T-cell (primary cell): ENCODE results near the gene PAX5. TPM values are rescaled to one million over a fixed set of nuclear protein-coding genes. Genes with fewer than 3 reads are reported as not detected.

Experiments
- ATAC-seq, 4 experiments: fragments of 200-7000 bp in 3 of 4; fragments of 150-1000 bp in 1 of 4; cut with Tn5 transposase; replicated peaks in 1 of 4; 1 replicate in 3 of 4; 2 replicates in 1 of 4; pipeline ENCODE4 v1.10.0; 2021; ENCODE audit warnings: moderate library complexity in 3 of 4, mild to moderate bottlenecking in 2 of 4, moderate number of reproducible peaks in 1 of 4
- CTCF ChIA-PET, 2 donors: fragments of 300-600 bp; sonication (Branson Sonifier 250); formaldehyde crosslinking; loops; one replicate each; lab custom pipeline; 2022; ENCODE audit warnings: antibody characterized with exemption in 2 of 2; lab: Charles Lee
- POLR2A ChIA-PET, 2 donors: fragments of 300-600 bp; sonication (Branson Sonifier 250); formaldehyde crosslinking; loops; one replicate each; lab custom pipeline; 2022; ENCODE audit warnings: antibody characterized with exemption in 2 of 2; lab: Charles Lee
- DNase-seq, 35 experiments: peaks; one replicate each; pipeline versions ENCODE4 v3.0.0 to v3.0.0-alpha.2; 2013 to 2023
- H3K27ac ChIP-seq: one replicate; pipeline ENCODE4 v1.5.1; 2013; ENCODE audit warnings: low read length
- H3K27me3 ChIP-seq, 2 experiments: replicated peaks in 1 of 2; 1 replicate in 1 of 2; 2 replicates in 1 of 2; pipeline versions ENCODE4 v1.6.1 to v1.7.0; 2013; ENCODE audit warnings: low read length in 1 of 2, mixed read lengths in 1 of 2; ENCODE audit not compliant: control insufficient read depth in 2 of 2, insufficient read depth in 2 of 2; ENCODE audit errors: extremely low read depth in 1 of 2
- H3K36me3 ChIP-seq, 2 donors: 1 replicate in 1 of 2; 2 replicates in 1 of 2; pipeline versions ENCODE4 v1.6.1 to v1.7.0; 2013; ENCODE audit warnings: low read length in 1 of 2; ENCODE audit not compliant: control insufficient read depth in 2 of 2, insufficient read depth in 1 of 2; ENCODE audit errors: extremely low read depth in 1 of 2
- H3K4me1 ChIP-seq, 2 experiments: 1 replicate in 1 of 2; 2 replicates in 1 of 2; pipeline versions ENCODE4 v1.6.1 to v1.7.0; 2013; ENCODE audit warnings: low read length in 2 of 2, mixed read lengths in 1 of 2; ENCODE audit not compliant: insufficient read depth in 2 of 2, control insufficient read depth in 1 of 2; ENCODE audit errors: extremely low read depth in 1 of 2
- H3K4me3 ChIP-seq, 2 donors: 1 replicate in 1 of 2; 2 replicates in 1 of 2; pipeline versions ENCODE4 v1.5.1 to v1.7.0; 2013; ENCODE audit warnings: mild to moderate bottlenecking in 2 of 2, low read length in 1 of 2, moderate library complexity in 1 of 2; ENCODE audit not compliant: control insufficient read depth in 1 of 2; ENCODE audit errors: extremely low read depth in 1 of 2
- H3K9me3 ChIP-seq: 2 replicates; pipeline ENCODE4 v1.7.0; 2013
- H3K27ac Mint-ChIP-seq, 2 donors: one replicate each; pipeline ENCODE4 v1.8.0; 2020 to 2021; ENCODE audit warnings: mild to moderate bottlenecking in 2 of 2, mixed read lengths in 2 of 2
- H3K27me3 Mint-ChIP-seq, 2 donors: one replicate each; pipeline ENCODE4 v1.8.0; 2021 to 2022; ENCODE audit warnings: mixed read lengths in 2 of 2
- H3K36me3 Mint-ChIP-seq: one replicate; pipeline ENCODE4 v1.8.0; 2021; ENCODE audit warnings: mixed read lengths
- H3K4me1 Mint-ChIP-seq, 3 donors: one replicate each; pipeline ENCODE4 v1.8.0; 2020 to 2022; ENCODE audit warnings: mixed read lengths in 3 of 3, mild to moderate bottlenecking in 1 of 3
- H3K4me3 Mint-ChIP-seq, 3 donors: one replicate each; pipeline ENCODE4 v1.8.0; 2020 to 2022; ENCODE audit warnings: mild to moderate bottlenecking in 3 of 3, mixed read lengths in 3 of 3, moderate library complexity in 3 of 3
- H3K9me3 Mint-ChIP-seq, 3 donors: one replicate each; pipeline ENCODE4 v1.8.0; 2020 to 2022; ENCODE audit warnings: mixed read lengths in 3 of 3
- WGBS: methylation state at CpG from one replicate; pipeline ENCODE4 v1.1.5; 2013; ENCODE audit warnings: missing lambda C conversion rate; ENCODE audit not compliant: insufficient coverage; 5-methylcytosine and 5-hydroxymethylcytosine counted together
- total RNA-seq, 35 experiments: library from RNA in 6 of 35; stranded (reverse) in 6 of 35; fragments of 120-200 nt in 1 of 35; gene quantifications; one replicate each; pipeline versions ENCODE4 v1.2.1 to v1.2.4 and lab custom pipeline; 2013 to 2026

Gene PAX5
- total RNA-seq, 5 donors from 2014 or later (not counting 1 experiment from before 2014, with no cell fraction given): 1.7 to 12.4 (median 4.4) TPM

DNA sequence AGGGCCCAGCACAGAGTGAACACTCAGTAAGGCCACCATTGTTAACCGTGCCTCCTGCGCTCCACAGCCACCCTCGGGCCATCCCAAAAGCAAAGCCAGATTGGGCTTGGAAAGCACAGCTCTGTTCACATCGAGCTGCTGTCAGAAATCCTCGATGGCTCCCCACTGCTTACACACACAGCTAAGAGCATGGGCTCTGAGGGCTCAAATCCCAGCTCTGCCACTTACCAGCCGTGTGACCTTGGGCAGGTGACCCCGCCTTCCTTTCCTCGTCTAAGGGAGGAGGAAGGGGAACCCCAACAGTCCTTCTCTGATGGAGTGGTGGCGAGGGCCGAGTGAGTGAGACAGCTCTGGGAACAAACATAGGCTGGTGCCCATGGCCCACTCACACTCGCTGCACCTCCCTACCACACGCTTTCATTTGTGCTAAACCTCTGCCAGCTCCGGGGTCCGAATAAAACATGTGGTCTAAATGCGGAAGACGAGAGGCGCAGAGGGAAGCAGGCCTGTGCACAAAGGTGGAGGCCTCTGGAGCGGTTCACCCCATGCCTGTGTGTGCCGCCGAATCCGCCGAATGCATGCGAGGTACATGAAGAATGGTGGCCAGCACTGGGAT is 139.3 kb downstream of the PAX5 start:
- H3K4me3 Mint-ChIP-seq: no peak overlapping the region
- peaks cover 5 to 16% of the 10 kb centered on the region in 2 donors for H3K27me3 Mint-ChIP-seq
- no peaks in the 10 kb centered on the region for H3K9me3 Mint-ChIP-seq
- Histone ChIP-seq H3K27me3 (peaks cover 0 to 16% of the 10 kb centered on the region in 2 experiments), H3K4me3 (no peak overlapping the region), H3K9me3 (no peaks in the 10 kb centered on the region), H3K36me3 (no peaks in the 10 kb centered on the region), H3K27ac (no peak overlapping the region), H3K4me1 (no peaks in the 10 kb centered on the region)
- no peak for ATAC-seq
- H3K4me1 Mint-ChIP-seq: no peaks in the 10 kb centered on the region
- WGBS: 79% methylated on average over 12 of the region's 23 CpGs
- no peak for DNase-seq
- H3K27ac Mint-ChIP-seq: no peak overlapping the region
- no peaks in the 10 kb centered on the region for H3K36me3 Mint-ChIP-seq
- POLR2A ChIA-PET: no interaction called here
- CTCF ChIA-PET: no interaction called here

DNA sequence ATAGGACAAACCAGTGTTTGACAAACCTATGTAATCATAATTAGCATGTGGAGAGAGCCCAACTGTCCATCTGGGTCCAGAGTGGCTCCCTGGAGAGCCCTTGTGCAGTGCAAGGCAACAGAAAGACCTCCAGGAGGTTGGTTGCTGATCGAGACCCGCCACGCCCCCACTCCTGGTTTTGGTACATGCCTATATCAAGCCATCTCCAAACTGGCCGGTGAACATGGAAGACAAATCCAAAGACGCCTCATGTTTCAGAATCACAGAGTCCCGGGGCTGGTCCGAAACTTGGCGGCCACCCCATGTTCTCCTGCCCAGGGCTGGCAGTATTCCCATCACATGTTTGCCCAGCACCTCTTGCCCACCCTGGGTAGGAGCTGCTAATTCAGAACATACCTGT is 140.2 kb downstream of the PAX5 start:
- no peak overlapping the region for H3K27ac Mint-ChIP-seq
- H3K27ac ChIP-seq: no peak overlapping the region
- ATAC-seq (no peak), DNase-seq (no peak)
- H3K4me1 ChIP-seq: no peaks in the 10 kb centered on the region
- WGBS: 88% methylated on average over 7 of the region's 8 CpGs
- no peaks in the 10 kb centered on the region for H3K9me3 ChIP-seq
- H3K4me3 ChIP-seq: no peak overlapping the region
- POLR2A ChIA-PET: no interaction called here
- peaks cover 0 to 16% of the 10 kb centered on the region in 2 experiments for H3K27me3 ChIP-seq
- no peaks in the 10 kb centered on the region for H3K4me1 Mint-ChIP-seq
- H3K9me3 Mint-ChIP-seq: no peaks in the 10 kb centered on the region
- CTCF ChIA-PET: no interaction called here
- H3K36me3 Mint-ChIP-seq: no peaks in the 10 kb centered on the region
- no peak overlapping the region for H3K4me3 Mint-ChIP-seq
- H3K36me3 ChIP-seq: no peaks in the 10 kb centered on the region
- peaks cover 10 to 18% of the 10 kb centered on the region in 2 donors for H3K27me3 Mint-ChIP-seq

DNA sequence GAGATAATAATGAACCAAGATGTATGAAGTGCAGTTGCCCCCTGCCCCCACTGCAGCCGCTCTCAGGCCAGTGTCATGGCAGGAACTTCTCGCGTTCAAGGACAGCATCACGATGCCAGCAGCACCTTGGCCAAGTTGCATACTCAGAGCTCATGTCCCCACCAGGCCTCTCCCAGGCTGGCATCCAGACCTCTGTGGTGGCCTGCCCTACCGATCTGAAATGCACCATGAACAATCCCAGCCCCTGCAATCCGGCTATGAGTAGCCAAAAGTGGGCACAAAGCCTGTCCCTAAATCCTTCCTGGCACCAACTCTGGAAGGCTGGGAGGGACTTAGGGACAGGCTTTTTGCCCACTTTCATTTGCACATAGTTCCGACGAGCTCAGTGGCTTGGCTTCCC is 140.9 kb downstream of the PAX5 start:
- Mint-ChIP-seq H3K27ac (no peak overlapping the region), H3K36me3 (no peaks in the 10 kb centered on the region), H3K9me3 (no peaks in the 10 kb centered on the region), H3K4me1 (no peaks in the 10 kb centered on the region), H3K27me3 (peaks cover 10 to 20% of the 10 kb centered on the region in 2 donors), H3K4me3 (no peak overlapping the region)
- WGBS: 82% methylated on average over 8 of the region's 8 CpGs
- CTCF ChIA-PET: no interaction called here
- H3K27me3 ChIP-seq: peaks cover 0 to 15% of the 10 kb centered on the region in 2 experiments
- DNase-seq (peak in 1 of 35 experiments; percentile 8), ATAC-seq (no peak)
- POLR2A ChIA-PET: no interaction called here
- H3K9me3 ChIP-seq: no peaks in the 10 kb centered on the region
- no peak overlapping the region for H3K27ac ChIP-seq
- H3K4me1 ChIP-seq: no peaks in the 10 kb centered on the region
- H3K4me3 ChIP-seq: no peak overlapping the region
- no peaks in the 10 kb centered on the region for H3K36me3 ChIP-seq

DNA sequence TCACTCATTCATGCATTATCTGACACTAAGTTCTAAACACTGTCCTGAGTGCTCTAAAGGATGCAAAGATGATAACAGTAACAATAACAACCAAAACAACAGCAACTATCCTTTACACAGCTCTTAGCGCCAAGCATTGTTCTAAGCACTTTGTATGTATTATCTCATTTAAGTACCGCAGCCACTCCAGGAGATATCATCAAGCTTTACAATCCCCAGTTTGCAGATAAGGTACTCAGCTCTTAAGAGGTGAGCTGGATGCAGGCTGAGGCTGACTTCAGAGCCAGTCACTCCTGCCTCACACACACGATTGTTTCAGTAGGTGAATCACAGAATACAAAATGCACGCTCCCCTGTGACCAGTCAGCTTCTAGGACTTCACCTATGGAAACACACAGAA is 141.8 kb downstream of the PAX5 start:
- no peak overlapping the region for H3K27ac ChIP-seq

DNA sequence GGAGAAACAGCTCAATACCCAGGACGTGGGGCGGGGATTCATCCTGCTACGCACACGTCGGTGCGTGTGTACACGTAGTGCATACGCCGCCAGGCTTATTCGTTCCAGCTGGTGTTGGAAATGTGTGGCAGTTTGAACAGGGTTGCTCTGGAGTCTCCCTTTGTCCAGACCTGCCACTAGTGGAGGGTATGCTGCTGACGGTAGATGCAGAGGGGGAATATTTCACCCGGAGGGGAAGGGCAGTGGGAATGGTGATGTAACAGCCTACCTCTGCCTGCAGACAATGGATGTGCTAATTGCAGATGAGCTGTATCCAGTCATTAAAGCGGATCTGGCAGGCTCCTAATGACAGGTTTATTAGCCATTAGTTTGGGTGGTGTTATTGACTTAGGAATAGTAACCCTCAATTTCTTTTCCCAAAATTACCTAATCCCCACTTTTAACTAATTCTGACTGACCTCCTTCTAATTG is 142.7 kb downstream of the PAX5 start:
- H3K36me3 Mint-ChIP-seq: no peaks in the 10 kb centered on the region
- ATAC-seq: no peak
- H3K27ac Mint-ChIP-seq: no peak overlapping the region
- no peaks in the 10 kb centered on the region for H3K36me3 ChIP-seq
- no peaks in the 10 kb centered on the region for H3K9me3 Mint-ChIP-seq
- no peak for DNase-seq
- H3K4me3 ChIP-seq: no peak overlapping the region
- H3K9me3 ChIP-seq: no peaks in the 10 kb centered on the region
- ChIA-PET POLR2A (no interaction called here), CTCF (no interaction called here)
- H3K4me1 ChIP-seq: no peaks in the 10 kb centered on the region
- no peaks in the 10 kb centered on the region for H3K4me1 Mint-ChIP-seq
- H3K27me3 ChIP-seq: peaks cover 0 to 7% of the 10 kb centered on the region in 2 experiments
- H3K27ac ChIP-seq: no peak overlapping the region
- WGBS: 74% methylated on average over 12 of the region's 13 CpGs
- H3K27me3 Mint-ChIP-seq: peaks cover 14 to 18% of the 10 kb centered on the region in 2 donors
- H3K4me3 Mint-ChIP-seq: no peak overlapping the region

More for the DNA sequence above, 141.8 kb downstream of the PAX5 start:
- peaks cover 0 to 12% of the 10 kb centered on the region in 2 experiments for H3K27me3 ChIP-seq
- no peaks in the 10 kb centered on the region for H3K9me3 ChIP-seq
- no peak overlapping the region for H3K4me3 ChIP-seq
- no peaks in the 10 kb centered on the region for H3K36me3 ChIP-seq
- 100% methylated on average over 2 of the region's 4 CpGs for WGBS
- no peaks in the 10 kb centered on the region for H3K9me3 Mint-ChIP-seq
- no peak for DNase-seq
- H3K27me3 Mint-ChIP-seq: peaks cover 10 to 23% of the 10 kb centered on the region in 2 donors
- no peak for ATAC-seq
- H3K4me1 ChIP-seq: no peaks in the 10 kb centered on the region
- ChIA-PET CTCF (no interaction called here), POLR2A (no interaction called here)
- H3K36me3 Mint-ChIP-seq: no peaks in the 10 kb centered on the region
- H3K27ac Mint-ChIP-seq: no peak overlapping the region
- H3K4me3 Mint-ChIP-seq: no peak overlapping the region
- H3K4me1 Mint-ChIP-seq: no peaks in the 10 kb centered on the region

DNA sequence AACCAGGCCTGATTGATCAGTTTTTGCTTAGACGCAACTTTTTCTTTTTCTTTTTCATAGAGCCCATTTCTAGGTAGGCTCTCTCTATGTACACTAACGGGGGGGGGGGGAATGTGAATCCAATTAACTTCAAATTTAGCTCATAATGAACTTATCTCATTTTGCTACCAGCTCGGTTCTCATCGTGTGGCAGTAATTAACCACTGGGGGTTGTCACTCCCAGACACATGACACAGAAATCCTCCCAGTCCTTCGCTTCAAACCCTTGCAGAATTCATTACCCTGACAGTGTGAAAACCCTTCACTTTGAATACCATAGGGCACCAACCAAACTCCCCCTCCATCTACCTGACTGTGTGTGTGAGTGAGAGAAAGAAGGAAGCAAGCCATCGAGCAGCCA is 144.2 kb downstream of the PAX5 start:
- H3K9me3 ChIP-seq: no peaks in the 10 kb centered on the region
- DNase-seq (no peak), ATAC-seq (no peak)
- Mint-ChIP-seq H3K27me3 (peaks cover 23 to 29% of the 10 kb centered on the region in 2 donors), H3K36me3 (no peaks in the 10 kb centered on the region), H3K4me3 (no peak overlapping the region), H3K27ac (no peak overlapping the region), H3K4me1 (no peaks in the 10 kb centered on the region), H3K9me3 (no peaks in the 10 kb centered on the region)
- no peaks in the 10 kb centered on the region for H3K4me1 ChIP-seq
- no peaks in the 10 kb centered on the region for H3K36me3 ChIP-seq
- CTCF ChIA-PET: no interaction called here
- peaks cover 0 to 11% of the 10 kb centered on the region in 2 experiments for H3K27me3 ChIP-seq
- 82% methylated on average over 2 of the region's 6 CpGs for WGBS
- no peak overlapping the region for H3K27ac ChIP-seq
- H3K4me3 ChIP-seq: no peak overlapping the region
- POLR2A ChIA-PET: no interaction called here
